Esophagus mucosa (tissue), 1 donor: Measurements from ENCODE around the gene COL18A1. TPM values are rescaled to one million over a fixed set of nuclear protein-coding genes. Genes with fewer than 3 reads are reported as not detected.
"Not testable (repeated sequence)": the region's sequence is repeated elsewhere in the genome, so short reads cannot be mapped to it uniquely, and the experiment has no call there.

ENCODE experiments used
- ATAC-seq: fragments of 200-7000 bp; cut with Tn5 transposase; one replicate; pipeline ENCODE4 v1.9.1; 2020
- total RNA-seq: library from RNA; stranded (reverse); gene quantifications from one replicate; pipeline ENCODE4 v1.2.4, GENCODE V29; 2023
- donor health status: DM: yes; HTN: yes; CAD: no.

COL18A1 gene
- total RNA-seq, 1 donor from 2014 or later, result 26.7 TPM

DNA sequence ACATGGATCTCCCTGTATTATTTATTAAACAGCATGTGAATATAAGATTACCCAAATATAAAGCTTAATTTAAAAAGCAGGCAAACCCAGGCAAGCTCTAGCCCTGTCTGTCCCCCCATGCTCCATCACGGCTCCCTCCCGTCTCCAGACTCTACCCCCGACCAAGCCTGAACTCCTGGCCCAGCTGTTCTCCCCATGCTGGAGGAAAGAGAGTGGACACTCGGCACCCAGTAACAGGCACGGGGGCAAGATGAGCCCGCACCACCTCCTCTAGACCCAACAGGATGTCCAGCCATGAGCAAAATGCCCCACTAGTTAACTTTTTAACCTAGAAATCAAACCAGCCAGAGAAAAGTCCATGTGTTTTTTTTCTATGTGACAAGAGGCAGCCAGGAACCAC, 118.0 kb downstream of the COL18A1 start:
- ATAC-seq, result no peak

- no peak for ATAC-seq
These were observed 118.6 kb downstream of the COL18A1 start for GRCh38 chr21:45523411-45524101.

- no peak for ATAC-seq
These were observed 119.8 kb downstream of the COL18A1 start for GRCh38 chr21:45524756-45525152.

DNA sequence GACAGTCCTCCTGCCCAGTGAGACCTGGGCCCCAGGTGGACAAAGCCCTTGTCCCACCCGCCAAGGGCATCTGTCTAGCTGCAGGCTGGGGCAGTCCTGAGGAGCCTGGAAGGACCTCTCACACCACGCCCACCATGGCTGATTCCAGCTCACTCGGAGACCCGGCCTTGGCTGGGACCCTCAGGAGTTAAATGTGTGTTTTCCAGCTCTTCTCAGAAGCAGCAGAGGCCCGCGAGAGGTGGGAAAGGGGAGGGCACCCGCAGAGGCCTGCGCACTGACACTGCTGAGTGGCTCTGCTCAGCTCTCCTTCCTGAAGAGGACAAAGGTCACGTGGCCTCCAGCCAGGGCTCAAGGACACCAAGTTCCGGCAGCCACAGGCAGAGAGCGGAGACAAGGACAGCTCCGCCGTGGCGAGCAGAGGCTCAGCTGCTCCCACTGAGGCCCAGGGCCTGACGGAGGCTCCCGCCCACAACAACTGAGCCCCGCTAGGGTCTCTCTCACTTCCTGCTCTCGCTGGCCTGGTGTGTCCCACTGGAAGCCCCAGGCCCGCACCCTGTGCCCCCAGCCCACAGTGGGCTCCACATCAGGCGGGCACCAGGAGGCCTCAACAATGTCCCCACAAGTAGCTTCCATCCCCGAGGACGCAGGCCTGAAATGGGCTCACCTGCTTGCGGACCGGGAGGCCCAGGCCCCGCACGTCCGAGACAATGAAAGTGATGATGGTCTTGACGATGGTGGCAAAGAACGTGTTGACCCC, 120.4 kb downstream of the COL18A1 start:
- peak; percentile 4 for ATAC-seq

GRCh38 chr21:45525910-45526306, 120.9 kb downstream of the COL18A1 start:
- ATAC-seq, result no peak

GRCh38 chr21:45527151-45527999, 122.4 kb downstream of the COL18A1 start:
- peak; percentile 73 for ATAC-seq

GRCh38 chr21:45528028-45528705, 123.2 kb downstream of the COL18A1 start:
- ATAC-seq, result no peak

DNA sequence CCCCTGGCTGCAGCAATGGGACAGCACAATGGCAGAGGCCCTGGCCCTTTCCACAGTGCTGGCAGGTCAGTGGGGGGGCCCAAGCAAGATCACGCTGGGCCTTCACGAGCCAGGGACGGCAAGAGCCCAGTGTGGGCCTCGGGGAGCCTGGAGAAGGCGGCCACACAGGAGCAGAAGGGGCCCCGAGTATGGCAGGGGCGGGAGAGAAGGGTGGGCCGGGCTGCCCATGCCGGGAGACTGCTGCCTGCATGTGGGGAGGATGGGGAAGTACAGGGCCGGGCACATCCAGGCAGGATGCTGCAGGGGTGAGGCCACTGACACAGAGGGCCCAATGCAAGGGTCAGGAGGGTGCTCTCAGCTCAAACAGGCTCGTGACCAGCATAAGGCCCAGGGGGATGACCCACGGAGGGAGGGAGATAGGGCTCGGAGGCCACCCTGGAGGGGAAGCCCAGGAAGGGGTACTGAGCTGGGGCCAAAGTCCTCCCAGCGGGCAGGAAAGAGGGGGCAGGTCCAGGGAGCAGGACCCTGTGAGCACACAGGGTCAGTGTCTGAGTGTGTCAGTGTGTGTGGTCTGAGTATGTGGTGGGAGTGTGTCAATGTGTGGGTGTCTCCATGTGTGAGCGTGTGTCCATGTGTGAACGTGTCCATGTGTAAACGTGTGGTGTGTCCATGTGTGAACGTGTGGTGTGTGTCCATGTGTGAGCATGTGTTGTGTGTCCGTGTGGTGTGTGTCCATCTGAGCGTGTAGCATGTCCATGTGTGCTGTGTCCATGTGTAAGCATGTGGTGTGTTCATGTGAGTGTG, 124.2 kb downstream of the COL18A1 start:
- ATAC-seq, result no peak

GRCh38 chr21:45529785-45530422, 124.9 kb downstream of the COL18A1 start:
- ATAC-seq, result no peak

GRCh38 chr21:45530423-45531113, 125.6 kb downstream of the COL18A1 start:
- ATAC-seq, result no peak

DNA sequence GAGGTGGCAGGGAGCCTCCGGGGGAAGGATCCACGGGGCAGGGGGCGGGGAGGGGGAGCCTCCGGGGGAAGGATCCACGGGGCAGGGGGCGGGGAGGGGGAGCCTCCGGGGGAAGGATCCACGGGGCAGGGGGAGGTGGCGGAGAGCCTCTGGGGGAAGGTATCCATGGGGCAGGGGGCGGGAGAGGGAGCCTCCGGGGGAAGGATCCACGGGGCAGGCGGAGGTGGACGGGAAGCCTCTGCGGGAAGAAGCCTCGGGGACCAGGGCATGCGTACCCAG, 126.1 kb downstream of the COL18A1 start:
- not testable (repeated sequence) for ATAC-seq

GRCh38 chr21:45531393-45532215, 126.6 kb downstream of the COL18A1 start:
- no peak for ATAC-seq

DNA sequence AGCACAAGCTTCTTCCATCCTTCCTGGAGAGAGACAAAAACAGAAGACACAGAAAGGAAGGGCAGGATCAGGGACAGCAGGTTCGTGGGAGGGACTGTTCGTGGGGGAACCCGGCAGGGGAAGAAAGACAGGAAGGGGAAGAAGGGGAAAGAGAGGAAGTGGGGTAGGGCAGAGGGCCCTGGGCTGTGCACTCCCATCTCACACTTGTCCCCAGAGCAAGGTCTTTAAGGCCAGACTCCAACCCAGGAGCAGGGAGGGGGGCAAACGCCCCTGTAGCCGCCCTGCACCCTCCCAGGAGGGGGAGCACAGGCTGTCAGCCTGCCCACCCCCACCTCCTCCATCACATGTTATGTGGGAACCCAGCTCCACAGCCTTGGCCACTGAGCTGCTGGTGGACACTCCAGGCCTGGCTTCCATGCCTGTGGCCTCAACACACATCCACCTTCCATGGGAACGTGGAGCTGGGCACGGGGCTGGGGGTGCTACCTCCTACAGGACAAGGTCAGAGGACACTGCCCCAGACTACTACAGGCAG, 127.9 kb downstream of the COL18A1 start:
- no peak for ATAC-seq

DNA sequence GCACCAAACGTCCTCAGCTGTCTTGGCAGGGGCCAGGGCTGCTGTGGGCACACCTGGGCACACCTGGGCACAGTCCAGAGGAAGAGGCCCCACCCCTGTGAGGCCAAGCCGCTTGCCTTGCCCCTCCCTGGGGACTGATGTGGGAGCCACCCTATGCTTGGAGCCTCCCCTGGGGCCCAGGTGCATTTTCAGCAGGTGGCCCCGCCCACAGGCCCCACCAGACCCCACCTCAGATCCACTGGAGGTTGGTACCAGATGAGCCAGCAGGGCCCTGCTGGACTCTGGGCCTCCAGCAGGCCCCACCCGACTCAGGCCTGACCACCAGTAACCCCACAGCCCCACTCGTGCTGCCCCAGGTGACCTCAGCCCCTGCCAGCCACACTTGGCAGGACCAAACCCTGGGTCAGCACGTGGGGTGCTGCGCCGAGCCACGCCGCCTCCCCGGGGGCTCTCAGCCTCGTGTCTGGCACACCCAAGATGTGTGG, 128.4 kb downstream of the COL18A1 start:
- no peak for ATAC-seq

DNA sequence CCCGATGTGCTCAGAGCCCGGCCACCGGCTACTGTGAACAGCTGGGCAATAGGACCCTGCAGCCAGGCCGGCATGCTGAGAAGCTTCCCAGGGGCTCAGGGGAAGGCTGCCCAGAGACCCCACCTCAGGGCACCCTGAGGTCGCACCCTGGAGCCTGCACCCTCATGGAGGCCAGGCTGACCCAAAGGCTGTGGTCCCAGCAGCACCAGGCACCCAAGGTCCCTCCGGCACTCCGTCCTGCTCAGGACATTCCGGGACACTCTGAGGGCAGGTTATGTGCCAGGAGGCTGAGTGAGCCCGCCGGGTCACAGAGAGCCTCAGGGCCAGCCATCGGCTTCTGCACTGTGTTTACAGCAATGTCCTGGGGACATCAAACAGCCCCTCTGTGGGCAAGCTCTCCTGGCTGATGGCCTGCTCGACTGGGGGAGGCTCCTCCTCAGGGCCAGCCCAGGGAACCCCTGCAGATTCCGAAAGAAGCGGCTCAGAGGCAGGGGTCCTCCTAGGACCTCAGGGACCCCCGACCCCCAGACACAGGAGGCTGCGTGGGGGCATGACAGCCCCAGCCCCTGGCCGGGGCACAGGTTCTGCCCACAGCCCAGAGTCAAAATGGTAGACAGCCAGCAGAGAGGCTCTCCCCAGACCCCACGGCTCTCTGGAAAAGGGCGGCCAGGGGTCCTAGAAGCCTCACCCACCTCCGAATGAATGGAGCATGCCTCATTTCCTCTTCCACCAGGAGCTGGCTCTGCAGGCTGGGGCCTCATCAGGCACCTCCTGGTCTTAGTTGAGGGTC, 129.1 kb downstream of the COL18A1 start:
- no peak for ATAC-seq

DNA sequence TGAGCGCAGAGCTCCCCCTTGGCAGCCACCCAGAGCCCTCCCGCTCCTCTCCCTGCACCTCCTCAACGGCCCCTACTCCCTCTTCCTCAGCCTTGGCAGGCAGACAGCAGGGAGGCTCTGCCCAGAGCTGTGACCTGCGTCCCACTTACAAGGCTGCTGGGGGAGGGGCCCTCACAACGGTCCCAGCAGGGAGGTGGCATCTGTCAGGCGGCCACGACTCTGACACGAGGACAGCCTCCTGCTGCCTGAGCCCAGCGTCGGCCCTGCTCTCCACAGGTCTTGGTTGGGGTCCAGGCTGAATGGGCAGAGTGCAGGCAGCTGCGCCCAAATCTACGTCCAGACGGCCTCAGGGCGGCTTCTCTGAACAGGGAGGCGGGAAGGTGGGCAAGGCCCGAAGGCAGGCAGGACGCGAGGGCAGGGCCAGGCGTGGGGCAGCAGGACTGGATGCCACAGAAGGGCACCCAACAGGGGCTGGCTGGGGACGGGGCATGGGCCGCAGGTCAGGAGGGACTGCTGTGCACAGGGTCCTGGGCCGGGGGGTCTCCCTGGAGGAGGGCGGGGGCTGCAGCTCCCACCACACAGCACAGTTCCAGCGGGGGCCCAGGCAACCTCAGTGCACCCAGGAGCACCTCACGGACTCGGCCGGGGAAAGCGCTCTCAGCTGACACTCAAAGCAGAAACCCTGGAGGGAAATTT, 129.8 kb downstream of the COL18A1 start:
- no peak for ATAC-seq

- ATAC-seq, result no peak
These were observed 130.5 kb downstream of the COL18A1 start for GRCh38 chr21:45535341-45536081.
